ENCODE results near the gene CCDC34. TPM values are rescaled to one million over a fixed set of nuclear protein-coding genes. Genes with fewer than 3 reads are reported as not detected.

The CCDC34 gene
- total and polyA plus RNA-seq, 4 donors, result 1.1 to 10.5 (median 1.5) TPM

DNA sequence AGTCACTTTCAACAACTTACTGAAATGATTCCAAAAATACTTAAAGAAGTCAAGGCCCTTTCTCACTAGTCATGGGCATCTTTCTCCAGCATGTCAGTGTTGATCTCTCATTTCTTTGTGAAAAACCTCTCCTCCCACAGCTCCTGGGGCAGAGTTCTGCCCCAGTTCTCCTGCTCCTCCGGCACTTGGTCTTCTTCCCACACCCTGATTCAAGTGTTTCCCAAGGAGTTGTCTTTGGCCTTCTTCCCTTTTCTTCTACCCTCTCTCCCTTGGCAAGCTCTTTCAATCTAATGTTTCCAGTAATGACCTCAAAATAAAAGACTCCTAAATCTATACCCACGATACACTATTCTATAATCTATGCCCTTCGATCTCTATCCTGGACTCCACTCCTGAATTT lies 42.1 kb upstream of the CCDC34 start:
- 93% methylated on average over 3 of the region's 3 CpGs for WGBS
- no peak overlapping the region for H3K9ac ChIP-seq (ENCODE audit: low read depth in 1 of 2, low read length in 2 of 2)
- H3K4me3 ChIP-seq (ENCODE audit: low read depth in 1 of 3, low read length in 3 of 3), result no peak overlapping the region
- no peaks in the 10 kb centered on the region for H3K9me3 ChIP-seq (ENCODE audit: control insufficient read depth in 4 of 4, low read length in 3 of 4)
- H3K27me3 ChIP-seq (ENCODE audit: control insufficient read depth in 4 of 4, insufficient read depth in 4 of 4, low read length in 3 of 4), result no peaks in the 10 kb centered on the region
- TF ChIP-seq FOXA1 (IDR thresholded peaks at IDR 0.05), result no peak
- no peaks in the 10 kb centered on the region for H3K36me3 ChIP-seq (ENCODE audit: control insufficient read depth in 4 of 4, insufficient read depth in 3 of 4, low read depth in 1 of 4, low read length in 3 of 4)
- H3K27ac ChIP-seq (ENCODE audit: low read depth in 1 of 2, low read length in 2 of 2), result peak overlapping the region in 1 of 2 donors; percentile 54
- H3K4me1 ChIP-seq (ENCODE audit: control insufficient read depth in 4 of 4, insufficient read depth in 4 of 4, low read length in 3 of 4), result peaks cover 11 to 56% (median 26%) of the 10 kb centered on the region in 4 donors
- DNase-seq (ENCODE audit: low spot score), result no peak

DNA sequence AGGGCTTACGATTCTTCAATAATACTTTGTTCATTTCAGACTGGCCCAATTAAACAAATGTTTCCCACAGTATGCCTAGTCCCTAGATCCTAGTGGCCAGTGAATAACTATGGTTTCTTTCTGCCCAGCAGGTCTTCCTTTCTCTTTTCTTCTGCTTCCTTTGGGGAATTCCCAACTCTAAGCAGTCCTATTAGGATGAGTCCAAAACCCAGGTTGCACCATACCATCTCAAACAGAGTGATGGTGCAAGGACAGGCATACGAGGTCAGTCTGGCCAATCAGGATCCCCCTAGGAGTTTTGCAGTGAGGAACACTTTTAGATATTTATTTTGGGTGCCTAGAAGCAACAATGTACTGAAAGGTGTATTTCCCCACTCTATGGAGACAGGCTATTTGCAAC lies 41.4 kb upstream of the CCDC34 start:
- Histone ChIP-seq H3K9me3 (ENCODE audit: control insufficient read depth in 4 of 4, low read length in 3 of 4) (no peaks in the 10 kb centered on the region), H3K27me3 (ENCODE audit: control insufficient read depth in 4 of 4, insufficient read depth in 4 of 4, low read length in 3 of 4) (no peaks in the 10 kb centered on the region), H3K27ac (ENCODE audit: low read depth in 1 of 2, low read length in 2 of 2) (peak overlapping the region; percentile 44 to 54), H3K4me1 (ENCODE audit: control insufficient read depth in 4 of 4, insufficient read depth in 4 of 4, low read length in 3 of 4) (peaks cover 11 to 49% (median 24%) of the 10 kb centered on the region in 4 donors), H3K36me3 (ENCODE audit: control insufficient read depth in 4 of 4, insufficient read depth in 3 of 4, low read depth in 1 of 4, low read length in 3 of 4) (no peaks in the 10 kb centered on the region), H3K4me3 (ENCODE audit: low read depth in 1 of 3, low read length in 3 of 3) (no peak overlapping the region), H3K9ac (ENCODE audit: low read depth in 1 of 2, low read length in 2 of 2) (no peak overlapping the region)
- DNase-seq (ENCODE audit: low spot score), result no peak
- 66% methylated on average over 2 of the region's 2 CpGs for WGBS
- TF ChIP-seq TAF1 (conservative IDR thresholded peaks at IDR 0.05) (no peak), YY1 (IDR thresholded peaks at IDR 0.05) (peak; percentile 32), EGR1 (IDR thresholded peaks at IDR 0.05; ENCODE audit: low read depth in 2 of 2) (no peak), HNF4A (conservative IDR thresholded peaks at IDR 0.05) (peak; percentile 83 to 86), RXRA (IDR thresholded peaks at IDR 0.05) (peak; percentile 63 to 66), GABPA (IDR thresholded peaks at IDR 0.05 in 1 of 2, conservative IDR thresholded peaks at IDR 0.05 in 1 of 2) (no peak), RAD21 (IDR thresholded peaks at IDR 0.05) (peak; percentile 14 to 22), JUND (IDR thresholded peaks at IDR 0.05) (peak; percentile 46 to 80), SP1 (IDR thresholded peaks at IDR 0.05) (peak; percentile 40), NR2F2 (IDR thresholded peaks at IDR 0.05) (no peak)
- TF ChIP-seq, protein P1, sequence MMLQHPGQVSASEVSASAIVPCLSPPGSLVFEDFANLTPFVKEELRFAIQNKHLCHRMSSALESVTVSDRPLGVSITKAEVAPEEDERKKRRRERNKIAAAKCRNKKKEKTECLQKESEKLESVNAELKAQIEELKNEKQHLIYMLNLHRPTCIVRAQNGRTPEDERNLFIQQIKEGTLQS (IDR thresholded peaks at IDR 0.05), result peak; percentile 47
- TF ChIP-seq, protein P2, sequence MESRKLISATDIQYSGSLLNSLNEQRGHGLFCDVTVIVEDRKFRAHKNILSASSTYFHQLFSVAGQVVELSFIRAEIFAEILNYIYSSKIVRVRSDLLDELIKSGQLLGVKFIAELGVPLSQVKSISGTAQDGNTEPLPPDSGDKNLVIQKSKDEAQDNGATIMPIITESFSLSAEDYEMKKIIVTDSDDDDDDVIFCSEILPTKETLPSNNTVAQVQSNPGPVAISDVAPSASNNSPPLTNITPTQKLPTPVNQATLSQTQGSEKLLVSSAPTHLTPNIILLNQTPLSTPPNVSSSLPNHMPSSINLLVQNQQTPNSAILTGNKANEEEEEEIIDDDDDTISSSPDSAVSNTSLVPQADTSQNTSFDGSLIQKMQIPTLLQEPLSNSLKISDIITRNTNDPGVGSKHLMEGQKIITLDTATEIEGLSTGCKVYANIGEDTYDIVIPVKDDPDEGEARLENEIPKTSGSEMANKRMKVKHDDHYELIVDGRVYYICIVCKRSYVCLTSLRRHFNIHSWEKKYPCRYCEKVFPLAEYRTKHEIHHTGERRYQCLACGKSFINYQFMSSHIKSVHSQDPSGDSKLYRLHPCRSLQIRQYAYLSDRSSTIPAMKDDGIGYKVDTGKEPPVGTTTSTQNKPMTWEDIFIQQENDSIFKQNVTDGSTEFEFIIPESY (IDR thresholded peaks at IDR 0.05), result no peak
- TF ChIP-seq, protein P3, sequence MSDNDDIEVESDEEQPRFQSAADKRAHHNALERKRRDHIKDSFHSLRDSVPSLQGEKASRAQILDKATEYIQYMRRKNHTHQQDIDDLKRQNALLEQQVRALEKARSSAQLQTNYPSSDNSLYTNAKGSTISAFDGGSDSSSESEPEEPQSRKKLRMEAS (IDR thresholded peaks at IDR 0.05), result peak; percentile 31
- TF ChIP-seq, protein P4, sequence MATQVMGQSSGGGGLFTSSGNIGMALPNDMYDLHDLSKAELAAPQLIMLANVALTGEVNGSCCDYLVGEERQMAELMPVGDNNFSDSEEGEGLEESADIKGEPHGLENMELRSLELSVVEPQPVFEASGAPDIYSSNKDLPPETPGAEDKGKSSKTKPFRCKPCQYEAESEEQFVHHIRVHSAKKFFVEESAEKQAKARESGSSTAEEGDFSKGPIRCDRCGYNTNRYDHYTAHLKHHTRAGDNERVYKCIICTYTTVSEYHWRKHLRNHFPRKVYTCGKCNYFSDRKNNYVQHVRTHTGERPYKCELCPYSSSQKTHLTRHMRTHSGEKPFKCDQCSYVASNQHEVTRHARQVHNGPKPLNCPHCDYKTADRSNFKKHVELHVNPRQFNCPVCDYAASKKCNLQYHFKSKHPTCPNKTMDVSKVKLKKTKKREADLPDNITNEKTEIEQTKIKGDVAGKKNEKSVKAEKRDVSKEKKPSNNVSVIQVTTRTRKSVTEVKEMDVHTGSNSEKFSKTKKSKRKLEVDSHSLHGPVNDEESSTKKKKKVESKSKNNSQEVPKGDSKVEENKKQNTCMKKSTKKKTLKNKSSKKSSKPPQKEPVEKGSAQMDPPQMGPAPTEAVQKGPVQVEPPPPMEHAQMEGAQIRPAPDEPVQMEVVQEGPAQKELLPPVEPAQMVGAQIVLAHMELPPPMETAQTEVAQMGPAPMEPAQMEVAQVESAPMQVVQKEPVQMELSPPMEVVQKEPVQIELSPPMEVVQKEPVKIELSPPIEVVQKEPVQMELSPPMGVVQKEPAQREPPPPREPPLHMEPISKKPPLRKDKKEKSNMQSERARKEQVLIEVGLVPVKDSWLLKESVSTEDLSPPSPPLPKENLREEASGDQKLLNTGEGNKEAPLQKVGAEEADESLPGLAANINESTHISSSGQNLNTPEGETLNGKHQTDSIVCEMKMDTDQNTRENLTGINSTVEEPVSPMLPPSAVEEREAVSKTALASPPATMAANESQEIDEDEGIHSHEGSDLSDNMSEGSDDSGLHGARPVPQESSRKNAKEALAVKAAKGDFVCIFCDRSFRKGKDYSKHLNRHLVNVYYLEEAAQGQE (IDR thresholded peaks at IDR 0.05), result no peak

All from liver (tissue), 9 donors.